SH-SY5Y (cell line): ENCODE measurements around the gene OR5T3.

Experiments used
- GATA2 ChIP-seq: IDR thresholded peaks from 2 replicates; pipeline ENCODE4 v1.6.1; 2011; ENCODE audit warnings: mild to moderate bottlenecking, low read depth, low read length
- GATA3 ChIP-seq: IDR thresholded peaks from 2 replicates; pipeline ENCODE4 v1.6.1; 2011; ENCODE audit warnings: low read depth, mild to moderate bottlenecking, low read length, moderate library complexity

DNA sequence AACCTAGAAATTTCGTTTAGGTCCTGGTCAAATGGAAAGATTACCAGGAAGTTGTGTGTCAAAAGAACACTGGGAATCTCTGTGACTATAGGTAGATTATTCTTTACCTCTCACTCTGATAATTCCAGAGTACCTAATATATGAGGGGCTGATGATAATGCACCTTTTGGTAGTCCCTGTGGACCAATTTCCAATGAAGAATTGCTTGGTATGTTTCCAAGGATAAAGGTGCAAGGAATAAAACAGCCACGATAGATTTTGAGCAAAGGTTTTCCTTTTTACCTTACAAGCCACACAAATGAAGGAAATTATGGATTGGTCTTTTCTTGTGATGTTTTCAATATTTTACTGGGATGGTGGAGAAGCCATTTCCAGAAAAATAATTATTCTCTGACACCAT lies 40.1 kb downstream of the OR5T3 start, which contains the start of gene OR8H1:
- TF ChIP-seq GATA3 (no peak), GATA2 (no peak)
